Hematopoietic multipotent progenitor cell treated with erythropoietin and hydrocortisone succinate and interleukin-3 and kit ligand, for 17 days (in vitro differentiated cells): ENCODE data around the gene MAGEF1.

Experiments
- DNase-seq: peaks from one replicate; pipeline ENCODE4 v3.0.0-alpha.2; 2015; ENCODE audit warnings: low spot score

MAGEF1 gene, protein sequence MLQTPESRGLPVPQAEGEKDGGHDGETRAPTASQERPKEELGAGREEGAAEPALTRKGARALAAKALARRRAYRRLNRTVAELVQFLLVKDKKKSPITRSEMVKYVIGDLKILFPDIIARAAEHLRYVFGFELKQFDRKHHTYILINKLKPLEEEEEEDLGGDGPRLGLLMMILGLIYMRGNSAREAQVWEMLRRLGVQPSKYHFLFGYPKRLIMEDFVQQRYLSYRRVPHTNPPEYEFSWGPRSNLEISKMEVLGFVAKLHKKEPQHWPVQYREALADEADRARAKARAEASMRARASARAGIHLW

DNA sequence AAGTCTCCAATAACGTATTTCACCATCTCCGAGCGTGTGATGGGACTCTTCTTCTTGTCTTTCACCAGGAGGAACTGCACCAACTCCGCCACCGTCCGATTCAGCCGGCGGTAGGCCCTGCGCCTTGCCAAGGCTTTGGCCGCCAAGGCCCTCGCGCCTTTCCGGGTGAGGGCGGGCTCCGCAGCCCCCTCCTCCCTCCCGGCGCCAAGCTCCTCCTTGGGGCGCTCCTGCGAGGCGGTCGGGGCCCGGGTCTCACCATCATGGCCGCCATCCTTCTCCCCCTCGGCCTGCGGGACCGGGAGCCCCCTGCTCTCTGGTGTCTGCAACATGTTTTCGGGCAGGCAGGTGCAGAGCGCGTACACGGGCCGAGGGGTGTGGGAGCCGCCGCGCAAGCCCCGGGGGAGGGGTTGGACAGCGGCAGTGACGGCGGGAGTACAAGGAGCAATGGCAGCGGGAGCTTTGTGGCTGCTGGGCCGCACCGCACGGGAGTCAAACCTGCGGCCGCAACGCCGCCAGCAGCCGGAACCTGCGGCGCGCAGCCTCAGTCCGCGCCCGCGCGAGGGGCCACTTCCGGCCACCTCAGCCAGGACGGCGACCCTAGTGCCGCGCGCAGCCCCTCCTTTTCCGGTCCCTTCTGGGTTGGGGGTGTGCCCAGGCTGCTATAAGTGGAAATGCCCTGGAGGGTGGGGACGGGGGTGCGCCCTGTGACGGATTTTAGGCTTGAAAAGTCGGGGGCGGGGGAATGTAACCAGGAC lies at the start of gene MAGEF1:
Gene MAGEF1, minus strand, starts transcription at position 572 of the 755 bp plus-strand sequence. Its CDS starts 243 bp downstream, at position 329.
- DNase-seq, result no peak

DNA sequence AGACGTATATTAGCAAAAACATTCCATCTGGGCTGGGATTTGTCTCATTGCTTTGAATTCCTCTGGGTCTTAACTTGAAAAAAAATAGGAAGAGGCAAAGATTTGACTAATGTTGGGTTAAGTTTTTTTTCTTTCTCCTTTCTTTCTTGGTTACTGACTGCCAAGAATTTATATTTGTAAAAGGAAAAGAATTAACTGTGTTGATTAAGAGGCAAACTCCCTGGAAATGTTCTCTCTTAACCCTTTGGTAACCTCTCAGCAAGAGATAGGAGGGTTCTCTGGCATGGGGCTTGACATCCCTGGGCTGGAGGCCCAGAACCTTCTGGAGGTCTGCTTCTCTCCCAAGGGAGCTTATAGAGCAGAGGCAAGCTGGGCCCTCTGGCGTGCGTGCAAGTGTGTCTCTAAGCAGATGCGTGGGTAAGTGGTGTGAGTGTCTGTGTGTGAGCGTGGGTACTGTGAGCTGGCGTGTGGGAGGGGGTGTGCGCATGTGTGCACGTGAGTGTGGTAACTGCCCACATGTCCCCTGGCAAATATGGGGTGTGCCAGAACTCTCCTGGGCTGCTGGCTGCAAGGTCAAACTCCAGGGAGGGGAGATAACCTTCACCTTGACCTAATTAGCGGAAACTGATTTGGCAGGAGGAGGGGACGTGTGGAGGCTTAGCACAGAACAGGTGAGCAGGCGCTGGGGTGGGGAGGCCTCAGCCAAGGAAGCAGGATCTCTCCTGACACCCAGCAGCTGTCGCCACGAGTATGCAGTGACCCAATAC lies 49.4 kb upstream of the MAGEF1 start:
- DNase-seq, result no peak

DNA sequence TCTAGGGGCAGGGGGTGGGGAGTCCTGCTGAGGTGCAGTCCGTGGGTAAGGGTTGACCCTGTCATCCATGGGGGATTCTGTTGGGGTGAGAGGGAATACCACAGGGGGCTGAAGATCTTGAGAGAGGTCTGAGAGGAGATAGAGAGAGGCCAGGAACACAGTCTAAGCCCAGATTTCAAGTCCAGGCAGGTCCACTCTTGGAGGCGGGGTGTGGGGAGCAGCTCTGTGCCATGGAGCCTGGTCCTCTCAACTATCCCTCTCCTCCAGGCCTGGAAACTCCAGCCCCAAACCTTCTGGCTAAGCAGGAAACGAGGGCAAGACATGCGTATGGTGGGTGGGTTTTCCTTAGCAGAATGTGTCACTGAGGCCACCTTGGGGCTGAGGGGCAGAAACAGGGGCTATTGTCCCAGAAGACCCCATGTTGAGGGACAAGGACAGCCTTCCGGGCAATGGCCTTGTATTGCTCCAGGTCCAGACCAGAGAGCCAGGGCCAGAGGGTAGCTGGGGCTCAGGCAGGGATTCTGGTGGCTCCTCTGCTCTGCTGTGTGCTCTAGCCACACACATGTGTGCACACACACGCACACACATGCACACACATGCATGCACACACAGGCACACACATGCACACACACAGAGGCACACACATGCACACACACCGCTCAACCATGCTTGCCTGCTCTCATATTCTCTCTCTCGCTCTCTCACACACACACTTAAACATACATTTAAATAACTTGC lies 48.6 kb upstream of the MAGEF1 start:
- DNase-seq, result no peak

DNA sequence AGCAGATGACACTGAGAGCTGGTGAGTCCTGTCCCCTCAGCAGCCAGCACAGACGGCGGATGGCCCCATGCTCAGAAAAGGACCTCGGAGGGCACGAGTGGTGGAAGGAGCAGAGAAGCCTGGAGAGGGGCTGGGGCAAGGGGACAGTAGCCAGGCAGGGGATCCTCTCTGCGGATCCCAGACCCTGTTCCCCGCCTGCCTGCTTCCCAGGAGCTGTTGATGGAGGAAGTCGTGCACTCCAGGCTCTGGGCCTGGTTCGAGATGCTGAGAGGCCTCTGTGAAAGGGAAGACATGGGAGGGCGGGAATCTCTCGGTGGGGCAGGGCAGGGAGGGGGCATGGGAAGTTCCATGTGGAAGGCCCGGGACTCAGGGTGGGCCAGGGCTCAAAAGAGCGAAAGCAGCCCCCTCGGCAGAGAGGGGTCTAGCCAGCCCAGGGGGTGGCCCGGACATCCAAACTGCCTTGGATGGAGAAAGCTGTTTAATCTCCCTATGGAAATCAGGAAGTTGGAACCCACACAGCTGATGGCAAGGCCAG lies 47.9 kb upstream of the MAGEF1 start:
- no peak for DNase-seq

DNA sequence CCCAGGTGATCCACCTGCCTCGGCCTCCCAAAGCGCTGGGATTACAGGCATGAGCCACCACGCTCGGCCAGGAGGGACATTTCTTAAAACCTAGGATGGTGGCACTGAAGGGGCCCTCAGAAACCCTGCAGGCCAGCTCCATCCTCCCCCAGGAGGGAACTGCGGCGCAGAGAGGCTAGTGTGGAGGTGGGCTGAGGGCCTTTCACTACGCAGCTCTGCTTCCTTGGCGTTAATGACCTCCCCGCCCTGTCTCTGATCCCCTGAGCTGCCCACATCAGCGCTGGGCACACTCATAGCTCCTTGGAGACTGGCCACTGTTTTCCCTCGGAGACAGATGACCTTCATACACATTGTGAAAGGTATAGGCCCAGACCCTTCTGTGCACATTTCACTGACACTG lies 46.2 kb upstream of the MAGEF1 start:
- no peak for DNase-seq

DNA sequence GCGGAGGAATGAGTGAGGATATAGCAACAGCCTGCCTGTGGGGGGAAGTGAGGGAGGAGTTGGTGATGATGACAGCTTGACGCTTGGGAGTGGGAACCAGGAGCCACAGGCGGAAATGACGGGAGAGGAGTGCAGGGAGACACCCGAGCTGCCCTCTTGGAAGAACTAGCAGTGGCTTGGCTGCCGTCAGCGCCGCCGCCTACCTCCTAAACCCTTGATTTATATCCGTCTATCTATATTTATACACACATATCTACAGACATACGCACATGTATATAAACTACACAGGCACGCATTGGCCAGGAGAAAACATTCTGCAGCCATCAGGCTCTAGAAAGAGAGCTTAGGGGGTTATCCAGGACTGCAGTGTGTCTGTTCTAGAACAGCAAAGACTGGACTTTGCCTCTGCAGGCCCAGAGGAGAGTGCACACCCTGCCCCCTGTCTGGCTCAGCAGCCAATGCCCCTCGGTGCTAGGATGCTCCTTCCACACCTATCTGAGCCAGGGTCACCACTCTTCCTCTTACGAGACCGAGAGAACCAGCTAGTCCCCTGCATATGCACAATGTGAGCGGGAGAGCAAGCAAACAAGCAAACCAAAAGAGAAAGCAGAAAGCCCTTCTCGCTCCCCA lies 45.3 kb upstream of the MAGEF1 start:
- no peak for DNase-seq

DNA sequence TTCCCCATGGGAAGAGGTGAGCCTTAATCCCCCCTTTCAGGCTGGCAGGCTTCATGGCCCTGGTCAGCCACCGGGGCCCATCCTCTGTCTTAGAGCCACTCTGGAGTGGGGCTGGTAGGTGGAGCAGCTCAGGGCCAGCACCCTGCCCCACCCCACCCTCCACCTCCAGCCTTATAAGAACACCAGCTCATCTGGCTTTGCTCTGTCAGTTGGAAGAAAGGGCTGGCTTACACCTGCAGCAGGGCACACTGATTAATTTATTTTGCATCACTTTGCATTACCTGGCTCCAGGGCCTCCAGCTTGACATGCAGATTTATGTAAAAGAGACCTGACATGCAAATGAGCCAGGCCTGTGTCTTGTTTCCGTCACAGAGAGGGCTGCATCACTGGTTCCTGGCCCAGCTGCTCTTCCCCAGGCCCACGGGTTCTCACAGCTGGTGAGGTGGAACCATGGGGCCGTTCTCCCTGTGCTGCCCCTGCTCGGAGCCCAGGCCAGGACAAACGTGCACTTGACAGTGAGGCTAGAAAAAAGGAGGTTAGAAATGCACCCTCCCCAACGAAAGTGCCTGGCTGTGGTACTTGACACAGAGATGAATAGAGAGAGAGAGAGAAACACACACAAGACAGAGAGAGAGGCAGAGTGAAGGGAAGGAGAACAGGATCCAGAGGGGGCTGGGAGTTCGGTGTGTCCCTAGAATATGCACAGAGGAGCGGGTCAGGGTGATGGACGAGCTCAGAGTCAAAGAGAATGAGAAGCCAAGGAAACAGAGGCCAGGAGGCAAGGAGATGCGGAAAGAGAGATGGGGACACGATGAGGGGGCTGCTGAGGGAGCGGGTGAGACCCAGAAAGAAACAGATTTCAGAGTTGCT lies 44.5 kb upstream of the MAGEF1 start:
- DNase-seq, result no peak

DNA sequence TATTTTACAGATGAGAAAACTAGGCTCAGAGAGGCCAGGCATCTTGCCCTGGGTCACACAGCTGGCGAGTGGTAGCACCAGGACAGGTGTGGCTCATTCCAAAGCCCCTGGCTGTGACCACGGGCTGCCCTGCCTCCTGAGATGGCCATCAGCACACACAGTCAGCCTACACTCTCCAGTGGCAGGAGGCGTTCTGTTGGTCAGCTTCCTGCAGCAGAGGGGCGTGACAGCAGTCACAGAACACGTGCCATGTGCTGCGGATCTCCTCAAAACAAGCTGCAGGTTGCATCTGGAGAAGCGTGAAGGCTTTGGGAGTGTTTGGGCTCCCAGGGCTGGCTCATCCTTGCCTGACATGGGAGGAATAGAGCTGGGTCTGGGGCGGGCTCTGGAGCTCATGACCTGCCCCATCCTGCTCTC lies 43.5 kb upstream of the MAGEF1 start:
- DNase-seq, result no peak

DNA sequence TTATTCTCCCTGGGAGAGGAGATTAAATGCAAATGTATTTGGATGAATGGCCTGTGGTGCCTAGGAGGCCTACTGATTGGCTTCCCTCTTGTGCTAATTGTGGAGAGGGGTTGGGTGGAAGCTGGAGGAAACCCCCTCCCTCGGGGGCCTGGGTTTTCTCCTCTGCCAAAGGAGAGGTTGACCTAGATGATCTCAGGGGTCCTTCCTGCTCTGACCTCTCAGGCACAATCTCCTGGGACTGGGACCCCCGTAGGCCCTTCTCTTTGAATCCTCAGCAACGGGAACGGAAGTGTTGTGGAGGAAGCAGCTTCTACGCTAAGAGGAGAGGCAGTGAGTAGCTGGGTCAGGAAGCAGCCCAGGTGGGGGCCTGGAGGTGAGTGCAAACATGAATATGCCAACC lies 40.5 kb upstream of the MAGEF1 start:
- no peak for DNase-seq

DNA sequence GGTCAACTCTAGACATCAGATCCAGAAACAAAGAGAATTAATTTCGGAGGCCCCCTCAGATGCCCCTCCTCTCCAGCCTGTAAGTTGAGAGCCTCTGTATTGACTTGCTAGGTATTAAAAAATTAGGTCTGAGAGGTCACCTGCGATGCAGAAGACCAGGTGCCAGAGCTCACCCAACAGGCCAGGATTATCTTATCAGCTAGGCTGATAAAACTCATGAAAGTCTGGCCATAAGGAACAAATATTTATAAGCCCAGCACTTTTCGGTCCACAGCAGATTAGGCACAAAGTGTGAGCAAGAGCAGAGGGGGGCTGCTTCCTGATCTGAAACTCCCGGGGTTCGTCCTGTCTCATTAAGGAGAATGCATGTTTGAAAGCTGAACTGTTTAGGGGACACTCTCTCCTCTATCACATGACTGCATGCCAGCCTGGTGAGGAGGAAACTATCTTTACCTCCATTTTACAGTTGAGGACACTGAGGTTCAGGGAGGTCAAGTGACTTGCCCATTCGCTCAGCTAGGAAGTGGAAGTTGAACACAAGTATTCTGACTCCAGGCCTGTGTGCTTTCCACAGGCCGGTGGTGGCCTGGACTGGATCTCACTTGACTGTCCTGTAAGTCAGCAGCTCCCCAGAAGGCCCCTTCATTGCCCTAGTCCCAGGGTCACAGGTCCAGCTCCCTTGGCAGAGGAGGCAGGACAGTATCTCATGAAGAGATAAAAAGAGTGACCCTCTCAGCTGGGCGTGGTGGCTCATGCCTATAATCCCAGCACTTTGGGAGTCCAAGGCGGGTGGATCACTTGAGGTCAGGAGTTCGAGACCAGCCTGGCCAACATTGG lies 39.6 kb upstream of the MAGEF1 start:
- no peak for DNase-seq

DNA sequence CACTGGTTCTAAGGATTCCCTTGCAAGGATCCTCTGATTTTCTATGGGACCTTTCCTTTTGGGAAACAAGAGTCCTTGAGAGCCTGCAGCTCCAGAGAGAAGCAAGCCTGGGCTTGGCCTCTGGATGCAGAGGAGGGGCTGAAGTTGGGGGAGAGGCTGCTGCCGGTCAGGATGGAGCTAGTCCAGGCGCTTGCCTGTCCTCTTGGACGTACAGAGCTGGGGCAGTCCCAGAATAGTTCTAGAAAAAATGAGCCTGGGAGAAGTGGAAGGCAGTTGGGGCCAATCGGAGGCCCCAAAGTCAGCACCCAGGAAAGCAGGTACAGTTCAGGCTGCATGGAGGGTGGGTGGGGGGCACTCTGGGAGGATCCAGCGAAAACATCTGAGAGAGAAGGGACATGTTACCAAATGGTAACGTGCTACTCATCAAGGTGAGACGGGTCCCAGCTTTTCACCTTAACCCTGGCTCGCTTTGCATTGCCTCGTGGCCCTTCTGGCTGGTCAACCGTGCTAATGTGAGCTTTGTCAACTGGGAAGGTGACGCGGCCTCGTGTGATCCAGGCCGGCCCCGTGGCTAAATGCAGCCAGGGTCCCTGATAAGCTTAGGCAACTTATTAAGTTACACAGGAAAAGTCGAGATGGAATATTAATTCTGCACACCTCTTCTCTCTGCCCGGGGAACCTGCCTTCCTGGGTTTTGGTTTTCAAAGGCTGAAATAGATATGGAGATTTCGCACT lies 38.7 kb upstream of the MAGEF1 start:
- DNase-seq, result no peak

DNA sequence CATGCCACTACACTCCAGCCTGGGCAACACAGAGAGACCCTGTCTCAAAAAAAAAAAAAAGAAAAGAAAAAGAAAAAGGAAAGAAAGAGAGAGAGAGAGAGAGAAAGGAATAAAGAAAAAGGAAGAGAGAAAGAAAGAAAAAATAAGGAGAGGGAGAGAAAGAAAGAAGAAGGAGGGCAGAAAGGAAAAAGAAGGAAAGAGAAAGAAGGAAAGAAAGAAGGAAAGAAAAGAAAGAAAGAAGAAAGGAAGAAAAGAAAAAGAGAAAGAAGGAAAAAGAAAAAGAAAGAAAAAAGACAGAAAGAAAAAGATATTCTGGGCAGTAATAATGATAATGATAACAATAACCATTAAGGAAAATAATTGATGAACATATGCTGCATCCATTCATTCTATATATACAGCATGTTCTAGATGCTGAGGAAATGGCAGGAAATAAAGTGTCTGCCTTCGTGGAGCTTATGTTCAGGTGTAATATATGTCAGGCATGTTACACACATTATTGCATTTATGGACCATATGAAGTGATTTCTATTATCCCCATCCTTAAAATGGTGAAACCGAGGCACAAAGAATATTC lies 37.4 kb upstream of the MAGEF1 start:
- no peak for DNase-seq

DNA sequence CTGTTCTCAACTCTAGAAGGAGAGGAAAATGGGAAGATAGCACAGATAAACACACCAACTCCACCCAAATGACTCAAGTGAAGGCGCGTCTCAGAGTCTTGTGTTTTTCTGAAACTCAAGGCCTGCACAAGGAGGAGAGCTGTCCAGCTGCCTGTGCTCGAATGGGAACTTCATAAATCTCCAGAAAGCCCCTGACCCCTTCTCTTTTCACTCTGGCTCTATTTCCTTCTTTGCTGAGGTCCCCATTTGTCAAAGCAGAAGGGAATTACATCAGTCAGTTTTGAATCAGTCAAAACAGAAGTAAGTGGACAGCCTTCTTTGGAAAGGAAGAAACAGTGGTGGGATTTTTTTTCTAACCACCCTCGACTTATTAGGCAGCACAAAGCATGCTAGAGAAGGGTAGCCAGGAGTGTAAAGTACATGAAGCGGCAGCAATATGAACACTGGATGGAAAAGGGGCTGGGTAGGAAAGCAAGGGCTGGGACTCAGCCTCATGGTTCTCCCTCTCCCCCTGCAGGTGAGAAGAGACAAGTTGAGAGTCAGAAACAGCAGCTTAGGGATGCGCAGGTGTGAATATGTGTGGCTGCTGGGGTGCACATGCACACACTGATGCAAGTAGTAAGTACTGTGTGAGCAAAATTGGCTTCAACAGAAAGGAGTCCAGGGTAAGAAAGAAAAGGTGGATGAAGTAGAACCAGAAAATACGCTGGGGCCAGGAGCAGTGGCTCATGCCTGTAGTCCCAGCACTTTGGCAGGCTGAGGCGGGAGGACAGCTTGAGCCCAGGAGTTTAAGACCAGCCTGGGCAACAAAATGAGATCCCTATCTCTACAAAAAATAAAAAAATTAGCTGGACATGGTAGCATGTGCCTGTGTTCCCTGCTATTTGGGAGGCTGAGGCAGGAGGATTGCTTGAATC lies 36.6 kb upstream of the MAGEF1 start:
- DNase-seq, result no peak

DNA sequence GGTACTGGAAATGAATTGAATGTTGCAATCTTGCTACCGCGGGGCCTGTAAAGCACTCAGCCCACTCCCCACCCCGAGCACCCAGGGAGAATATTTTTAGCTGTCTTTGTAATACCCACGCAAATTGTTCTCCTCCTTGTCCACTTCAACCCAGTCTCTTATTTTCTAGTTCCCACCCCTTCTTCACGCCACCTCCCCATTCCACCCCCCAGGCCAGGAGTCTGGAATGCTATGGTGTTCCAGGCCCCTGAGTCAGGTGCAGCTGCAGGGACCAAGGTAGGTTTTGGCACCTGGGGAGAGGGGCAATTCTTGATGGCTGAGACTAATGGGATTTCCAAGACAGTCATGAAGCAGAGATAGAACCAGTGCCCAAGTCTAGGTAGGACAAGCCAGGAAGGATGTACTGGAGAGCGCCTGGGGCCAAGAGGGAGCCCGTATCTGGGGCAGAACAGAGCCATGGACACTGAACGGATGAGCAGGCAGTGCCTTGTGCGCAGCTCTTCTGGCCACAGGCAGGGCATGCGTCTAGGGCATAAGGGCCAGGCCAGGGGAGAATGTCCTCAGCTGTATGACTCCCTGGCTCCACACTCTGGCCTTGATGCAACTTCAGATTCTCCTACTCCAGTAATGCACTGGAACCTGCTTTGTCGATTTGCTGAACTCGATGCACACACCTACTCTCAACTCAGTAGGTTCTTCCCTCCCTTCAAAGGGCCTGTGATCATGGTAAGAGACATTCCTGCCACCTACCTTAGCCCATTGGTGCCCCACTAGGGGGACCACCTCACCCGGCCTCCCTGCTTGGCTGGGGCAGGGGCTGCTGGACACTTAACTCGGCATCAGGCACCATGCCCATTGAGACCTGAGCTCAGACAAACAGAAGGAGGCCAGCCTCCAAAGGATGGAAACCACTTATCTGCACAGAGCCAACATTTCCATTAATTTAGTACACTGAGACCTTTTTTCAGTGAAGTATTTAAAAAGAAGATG lies 34.6 kb upstream of the MAGEF1 start:
- DNase-seq, result no peak

DNA sequence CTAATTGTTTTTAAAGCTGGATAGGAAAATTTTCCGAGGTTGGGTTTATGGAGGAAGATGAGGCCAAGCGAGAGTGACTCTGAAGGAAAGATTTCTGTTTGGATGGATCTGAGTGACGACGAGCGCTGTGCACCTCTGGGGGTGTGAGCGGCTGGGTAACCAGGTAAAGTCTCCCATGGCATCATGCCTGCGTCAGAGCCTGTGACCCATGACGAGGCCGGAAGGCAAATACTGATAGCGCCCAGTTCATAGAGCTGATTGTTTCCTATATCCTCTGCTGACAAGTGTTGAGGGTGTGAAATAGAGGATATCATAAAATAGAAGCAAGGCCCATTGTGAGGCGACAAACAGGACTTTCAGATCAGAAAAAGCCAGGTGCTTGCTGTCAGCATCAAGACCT lies 33.7 kb upstream of the MAGEF1 start:
- no peak for DNase-seq

DNA sequence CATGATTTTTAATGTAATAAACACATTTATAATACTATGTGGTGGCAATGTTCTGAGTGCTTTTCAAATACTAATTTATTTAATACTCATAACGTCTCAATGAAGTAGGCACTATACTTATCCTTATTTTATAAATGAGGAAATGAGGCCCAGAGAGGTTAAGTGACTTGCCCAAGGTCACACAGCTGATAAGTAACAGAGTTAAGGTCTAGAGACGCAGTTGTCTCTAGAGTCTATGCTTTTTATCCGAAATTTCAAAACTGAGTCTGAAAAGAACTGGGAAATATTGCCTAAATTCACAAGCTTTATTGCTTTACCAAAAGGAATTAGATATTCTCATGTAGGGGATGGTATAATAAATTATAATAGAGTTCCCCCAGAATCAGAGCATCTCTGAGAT lies 31.4 kb upstream of the MAGEF1 start:
- no peak for DNase-seq
